ENCODE results near the gene LIX1L. TPM values are rescaled to one million over a fixed set of nuclear protein-coding genes. Genes with fewer than 3 reads are reported as not detected.
A peak's percentile ranks its signal among the peaks of the same experiment; 100 is the strongest.

Gene LIX1L
- total and polyA plus RNA-seq, 2 donors (not counting 1 experiment from before 2014, with no cell fraction given) = 14.2 to 63.3 TPM

GRCh38 chr1:145884675-145885074 is 73.1 kb downstream of the LIX1L start:
- peak; percentile 23 to 43 for DNase-seq (ENCODE audit: low read depth in 2 of 2)
- Histone ChIP-seq H3K9me3 (ENCODE audit: control insufficient read depth, insufficient read depth, low read depth, low read length) (no peaks in the 10 kb centered on the region), H3K79me2 (ENCODE audit: control insufficient read depth, insufficient read depth, low read length) (no peaks in the 10 kb centered on the region), H3K36me3 (ENCODE audit: control insufficient read depth, insufficient read depth, low read length) (no peaks in the 10 kb centered on the region), H3K4me2 (ENCODE audit: extremely low read depth, insufficient read depth, low read length) (no peak overlapping the region), H4K20me1 (ENCODE audit: control insufficient read depth, extremely low read depth, insufficient read depth, low read length) (no peaks in the 10 kb centered on the region), H3K9ac (ENCODE audit: insufficient read depth, low read length) (no peak overlapping the region), H3K27ac (ENCODE audit: insufficient read depth, low read length) (no peak overlapping the region), H3K27me3 (ENCODE audit: control insufficient read depth, insufficient read depth, low read length) (peaks cover 3% of the 10 kb centered on the region), H3K4me1 (ENCODE audit: control insufficient read depth, extremely low read depth, insufficient read depth, low read length) (peaks cover 2% of the 10 kb centered on the region), H2AFZ (ENCODE audit: low read length) (no peak overlapping the region), H3K4me3 (replicated peaks in 1 of 4; ENCODE audit: control extremely low read depth in 1 of 4, insufficient read depth in 1 of 4, low read depth in 3 of 4, low read length in 4 of 4) (no peak overlapping the region)
- no peak for TF ChIP-seq CTCF (conservative IDR thresholded peaks at IDR 0.05 in 1 of 2, IDR thresholded peaks at IDR 0.05 in 1 of 2; ENCODE audit: low read depth in 1 of 2, low read length in 2 of 2)
- TF ChIP-seq EZH2 (IDR thresholded peaks at IDR 0.05; ENCODE audit: low read length, missing control alignments) = no peak

Other genes with a start within 250 kb of the LIX1L start
- gene CD160, start 238.5 kb downstream of the LIX1L start, total RNA-seq = not detected in 2 replicates
- gene CD160, start 238.5 kb downstream of the LIX1L start, polyA plus RNA-seq = 0.05 TPM in 1 of 2 replicates, not detected in the other
- gene RNF115, start 133.9 kb downstream of the LIX1L start, total RNA-seq = 9.2 and 19.8 TPM in 2 replicates
- gene RNF115, start 133.9 kb downstream of the LIX1L start, polyA plus RNA-seq = 16.2 and 25.5 TPM in 2 replicates
- 32.1 and 38.3 TPM in 2 replicates for gene POLR3C, start 133.8 kb downstream of the LIX1L start, total RNA-seq
- gene POLR3C, start 133.8 kb downstream of the LIX1L start, polyA plus RNA-seq = 45.1 and 64.5 TPM in 2 replicates
- gene NUDT17, start 112.4 kb downstream of the LIX1L start, total RNA-seq = 2.1 and 5.1 TPM in 2 replicates
- gene NUDT17, start 112.4 kb downstream of the LIX1L start, polyA plus RNA-seq = 3.4 and 4.5 TPM in 2 replicates
- 5.1 and 8.9 TPM in 2 replicates for gene PIAS3, start 98.9 kb downstream of the LIX1L start, total RNA-seq
- gene PIAS3, start 98.9 kb downstream of the LIX1L start, polyA plus RNA-seq = 22.9 and 29.3 TPM in 2 replicates
- 2.3 and 4.5 TPM in 2 replicates for gene ANKRD35, start 72.2 kb downstream of the LIX1L start, total RNA-seq
- gene ANKRD35, start 72.2 kb downstream of the LIX1L start, polyA plus RNA-seq = 0.65 and 3.4 TPM in 2 replicates
- gene ITGA10, start 48.0 kb downstream of the LIX1L start, total RNA-seq = 0.51 and 2.8 TPM in 2 replicates
- gene ITGA10, start 48.0 kb downstream of the LIX1L start, polyA plus RNA-seq = 1.2 and 1.7 TPM in 2 replicates
- 21.1 and 28.2 TPM in 2 replicates for gene PEX11B, start 39.3 kb downstream of the LIX1L start, total RNA-seq
- 34.3 and 41.3 TPM in 2 replicates for gene PEX11B, start 39.3 kb downstream of the LIX1L start, polyA plus RNA-seq
- gene RBM8A, start 30.5 kb downstream of the LIX1L start, total RNA-seq = 56.6 and 61.9 TPM in 2 replicates
- 137 and 235 TPM in 2 replicates for gene RBM8A, start 30.5 kb downstream of the LIX1L start, polyA plus RNA-seq
- gene ANKRD34A, start 6.6 kb upstream of the LIX1L start, total RNA-seq = 0.26 and 1.2 TPM in 2 replicates
- gene ANKRD34A, start 6.6 kb upstream of the LIX1L start, polyA plus RNA-seq = 1.9 and 2.6 TPM in 2 replicates
- gene POLR3GL, start 6.7 kb upstream of the LIX1L start, total RNA-seq = 15.4 and 23.8 TPM in 2 replicates
- 22.6 and 23.3 TPM in 2 replicates for gene POLR3GL, start 6.7 kb upstream of the LIX1L start, polyA plus RNA-seq
- 361 and 773 TPM in 2 replicates for gene TXNIP, start 38.6 kb upstream of the LIX1L start, total RNA-seq
- gene TXNIP, start 38.6 kb upstream of the LIX1L start, polyA plus RNA-seq = 61.1 and 204 TPM in 2 replicates
- not detected in 2 replicates for gene HJV, start 63.7 kb upstream of the LIX1L start, total RNA-seq
- gene HJV, start 63.7 kb upstream of the LIX1L start, polyA plus RNA-seq = not detected in 2 replicates
- gene NBPF10, start 186.8 kb upstream of the LIX1L start, total RNA-seq = 5.1 and 5.4 TPM in 2 replicates
- gene NBPF10, start 186.8 kb upstream of the LIX1L start, polyA plus RNA-seq = 0.93 and 2.3 TPM in 2 replicates